Measurements from ENCODE around the gene MTIF2. TPM values are rescaled to one million over a fixed set of nuclear protein-coding genes. Genes with fewer than 3 reads are reported as not detected.

The MTIF2 gene
- total RNA-seq, 6 experiments from 2014 or later: 22.4 to 28.7 (median 25.9) TPM

DNA sequence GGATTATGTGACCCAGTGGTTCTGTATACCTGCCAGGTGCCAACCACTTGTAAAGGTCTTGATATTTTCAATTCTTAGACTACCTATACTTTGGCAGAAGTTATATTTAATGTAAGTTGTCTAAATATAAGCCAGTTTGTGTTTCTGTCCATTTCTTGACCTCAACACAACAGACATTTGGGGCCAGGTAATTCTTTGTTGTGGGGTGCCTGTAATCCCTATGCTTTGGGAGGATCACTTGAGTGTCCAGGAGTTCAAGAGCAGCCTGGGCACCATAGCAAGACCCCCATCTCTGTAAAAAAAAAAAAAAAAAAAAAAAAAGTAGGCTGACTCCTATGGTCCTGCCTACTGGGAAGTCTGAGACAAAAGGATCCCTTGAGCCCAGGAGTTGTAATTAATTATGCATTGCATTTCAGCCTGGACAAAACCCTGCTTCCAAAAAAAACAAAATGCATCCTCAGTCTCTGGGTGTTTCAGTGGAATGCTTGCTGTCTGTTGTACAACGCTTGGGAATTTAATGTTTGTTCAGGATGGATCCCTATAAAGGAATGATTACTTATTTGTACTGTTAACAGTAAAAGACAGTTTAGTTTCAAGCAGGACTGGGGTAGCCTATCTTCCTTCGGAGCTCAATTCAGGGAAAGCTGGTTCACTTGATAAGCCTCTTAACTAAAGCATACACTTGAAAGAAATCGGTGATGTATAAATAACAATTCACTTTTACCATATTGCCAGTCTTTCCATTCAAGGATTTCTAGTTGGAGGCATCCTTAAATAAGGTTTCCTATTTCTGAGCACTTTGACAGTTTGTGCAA, 33.1 kb downstream of the MTIF2 start:
- DNase-seq: no peak
- Mint-ChIP-seq H3K9me3 (no peaks in the 10 kb centered on the region), H3K4me1 (ENCODE audit: low read depth) (peaks cover 33% of the 10 kb centered on the region), H3K27ac (peak overlapping the region; percentile 9; the same call in 1 of the 2 replicates), H3K27me3 (ENCODE audit: insufficient read depth) (peaks cover 2% of the 10 kb centered on the region; the same call in 1 of the 2 replicates), H3K4me3 (no peak overlapping the region; the same call in 1 of the 2 replicates), H3K36me3 (ENCODE audit: low read depth) (peaks cover 42% of the 10 kb centered on the region)
- TF ChIP-seq, protein P1, sequence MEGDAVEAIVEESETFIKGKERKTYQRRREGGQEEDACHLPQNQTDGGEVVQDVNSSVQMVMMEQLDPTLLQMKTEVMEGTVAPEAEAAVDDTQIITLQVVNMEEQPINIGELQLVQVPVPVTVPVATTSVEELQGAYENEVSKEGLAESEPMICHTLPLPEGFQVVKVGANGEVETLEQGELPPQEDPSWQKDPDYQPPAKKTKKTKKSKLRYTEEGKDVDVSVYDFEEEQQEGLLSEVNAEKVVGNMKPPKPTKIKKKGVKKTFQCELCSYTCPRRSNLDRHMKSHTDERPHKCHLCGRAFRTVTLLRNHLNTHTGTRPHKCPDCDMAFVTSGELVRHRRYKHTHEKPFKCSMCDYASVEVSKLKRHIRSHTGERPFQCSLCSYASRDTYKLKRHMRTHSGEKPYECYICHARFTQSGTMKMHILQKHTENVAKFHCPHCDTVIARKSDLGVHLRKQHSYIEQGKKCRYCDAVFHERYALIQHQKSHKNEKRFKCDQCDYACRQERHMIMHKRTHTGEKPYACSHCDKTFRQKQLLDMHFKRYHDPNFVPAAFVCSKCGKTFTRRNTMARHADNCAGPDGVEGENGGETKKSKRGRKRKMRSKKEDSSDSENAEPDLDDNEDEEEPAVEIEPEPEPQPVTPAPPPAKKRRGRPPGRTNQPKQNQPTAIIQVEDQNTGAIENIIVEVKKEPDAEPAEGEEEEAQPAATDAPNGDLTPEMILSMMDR (IDR thresholded peaks at IDR 0.05): no peak

DNA sequence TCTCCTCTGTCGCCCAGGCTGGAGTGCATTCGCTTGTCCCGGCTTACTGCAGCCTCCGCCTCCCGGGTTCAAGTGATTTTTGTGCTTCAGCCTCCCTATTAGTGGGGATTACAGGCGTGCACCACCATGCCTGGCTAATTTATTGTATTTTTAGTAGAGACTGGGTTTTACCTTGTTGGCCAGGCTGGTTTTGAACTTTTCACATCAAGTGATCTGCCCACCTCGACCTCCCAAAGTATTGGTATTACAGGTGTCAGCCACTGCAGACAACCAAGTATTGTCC, 35.4 kb downstream of the MTIF2 start:
- DNase-seq: no peak
- peaks cover 53% of the 10 kb centered on the region for H3K36me3 Mint-ChIP-seq (ENCODE audit: low read depth)
- peaks cover 2% of the 10 kb centered on the region; the same call in 1 of the 2 replicates for H3K27me3 Mint-ChIP-seq (ENCODE audit: insufficient read depth)
- TF ChIP-seq, protein P1 (IDR thresholded peaks at IDR 0.05): no peak
- no peaks in the 10 kb centered on the region for H3K9me3 Mint-ChIP-seq
- peak overlapping the region; percentile 95 for H3K4me3 Mint-ChIP-seq
- H3K27ac Mint-ChIP-seq: peak overlapping the region; percentile 96
- H3K4me1 Mint-ChIP-seq (ENCODE audit: low read depth): peaks cover 55% of the 10 kb centered on the region

DNA sequence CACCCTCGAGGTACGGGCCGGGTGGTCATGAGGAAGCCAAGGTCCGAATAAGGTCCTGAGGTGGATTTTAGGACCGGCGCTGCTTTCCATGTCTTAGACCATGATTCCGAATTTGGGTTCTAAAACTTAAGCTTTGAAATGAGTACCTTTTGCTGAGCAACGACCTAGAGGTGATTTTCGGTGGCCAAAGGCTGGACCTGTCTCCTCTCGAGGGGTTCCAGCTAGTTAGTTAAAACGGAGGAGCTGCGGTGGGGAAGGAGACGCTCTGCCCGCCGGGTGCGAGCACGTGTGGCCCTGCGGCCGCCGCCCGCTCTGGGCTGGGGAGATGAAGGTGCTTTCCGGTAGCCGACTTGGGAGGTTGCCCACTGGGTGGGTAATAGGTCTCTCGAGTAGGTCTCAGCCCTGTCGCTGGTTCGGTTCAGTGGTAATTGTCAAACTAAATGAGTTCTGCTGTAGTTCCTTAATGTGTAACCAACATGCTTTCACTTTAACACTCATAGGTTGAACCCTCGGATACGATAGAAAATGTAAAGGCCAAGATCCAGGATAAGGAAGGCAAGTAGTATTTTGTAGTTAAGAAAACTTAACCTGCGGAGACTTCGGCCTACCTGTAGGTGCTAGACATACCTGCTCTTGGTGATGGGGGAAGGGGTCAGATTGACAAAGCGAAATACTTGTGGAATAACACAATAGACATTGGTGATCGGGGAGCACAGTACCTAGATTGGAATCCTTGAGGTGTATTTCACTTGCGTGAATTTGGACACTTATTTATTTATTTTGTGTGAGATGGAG, 36.0 kb downstream of the MTIF2 start:
- Mint-ChIP-seq H3K9me3 (no peaks in the 10 kb centered on the region), H3K27ac (peak overlapping the region; percentile 96), H3K36me3 (ENCODE audit: low read depth) (peaks cover 53% of the 10 kb centered on the region), H3K27me3 (ENCODE audit: insufficient read depth) (peaks cover 2% of the 10 kb centered on the region; the same call in 1 of the 2 replicates), H3K4me1 (ENCODE audit: low read depth) (peaks cover 60% of the 10 kb centered on the region), H3K4me3 (peak overlapping the region; percentile 95)
- no peak for DNase-seq
- TF ChIP-seq, protein P1 (IDR thresholded peaks at IDR 0.05): no peak

DNA sequence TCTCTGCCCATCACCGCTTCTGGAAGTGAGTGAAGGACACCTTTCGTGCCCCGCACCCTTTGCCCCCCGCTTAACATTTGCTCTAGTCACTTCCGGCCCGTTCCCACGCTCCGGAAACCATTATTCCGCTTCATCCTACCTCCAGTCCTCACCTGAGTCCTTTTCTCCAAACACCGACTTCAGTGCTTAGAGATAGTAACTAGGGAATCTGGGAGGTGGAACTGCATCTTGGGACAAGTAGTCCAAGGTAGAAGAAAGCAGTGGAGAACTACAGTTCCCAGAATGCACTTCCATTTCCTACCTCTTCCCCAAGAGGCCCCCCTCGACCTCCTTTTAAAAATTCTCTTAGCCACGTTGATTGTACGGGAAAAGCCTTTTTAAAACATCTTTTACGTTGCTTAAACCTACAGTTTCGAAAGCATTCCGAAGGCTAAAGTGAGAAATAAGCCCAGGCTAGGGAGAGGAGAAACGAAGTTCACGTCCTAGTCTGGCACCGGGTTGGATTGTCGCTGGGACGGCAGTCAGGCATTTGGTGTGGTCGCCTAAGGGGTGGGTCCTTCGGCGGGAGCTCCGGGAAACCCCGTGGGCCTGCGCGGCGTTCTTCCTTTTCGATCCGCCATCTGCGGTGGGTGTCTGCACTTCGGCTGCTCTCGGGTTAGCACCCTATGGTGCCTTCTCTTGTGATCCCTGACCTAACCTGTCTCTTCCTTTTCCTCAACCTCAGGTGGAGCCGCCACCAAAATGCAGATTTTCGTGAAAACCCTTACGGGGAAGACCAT, 36.8 kb downstream of the MTIF2 start, which contains the start of the genes CLHC1 and RPS27A:
TSS of gene CLHC1 (minus strand) at position 210 of the 779 bp plus-strand sequence. CDS start 9,882 bp downstream, outside the sequence.
TSS of gene RPS27A (plus strand) at position 605 of the 779 bp plus-strand sequence. CDS start at position 742, 137 bp downstream.
- Mint-ChIP-seq H3K27ac (peak within 1 kb of the TSS; percentile 96), H3K4me3 (peak within 1 kb of the TSS; percentile 95), H3K4me1 (ENCODE audit: low read depth) (peaks cover 65% of the 10 kb centered on the region), H3K36me3 (ENCODE audit: low read depth) (peaks cover 53% of the 10 kb centered on the region), H3K27me3 (ENCODE audit: insufficient read depth) (peaks cover 2% of the 10 kb centered on the region; the same call in 1 of the 2 replicates), H3K9me3 (no peaks in the 10 kb centered on the region)
- TF ChIP-seq, protein P1 (IDR thresholded peaks at IDR 0.05): peak; percentile 52; the same call in 1 of the 2 replicates
- DNase-seq: peak; percentile 95

DNA sequence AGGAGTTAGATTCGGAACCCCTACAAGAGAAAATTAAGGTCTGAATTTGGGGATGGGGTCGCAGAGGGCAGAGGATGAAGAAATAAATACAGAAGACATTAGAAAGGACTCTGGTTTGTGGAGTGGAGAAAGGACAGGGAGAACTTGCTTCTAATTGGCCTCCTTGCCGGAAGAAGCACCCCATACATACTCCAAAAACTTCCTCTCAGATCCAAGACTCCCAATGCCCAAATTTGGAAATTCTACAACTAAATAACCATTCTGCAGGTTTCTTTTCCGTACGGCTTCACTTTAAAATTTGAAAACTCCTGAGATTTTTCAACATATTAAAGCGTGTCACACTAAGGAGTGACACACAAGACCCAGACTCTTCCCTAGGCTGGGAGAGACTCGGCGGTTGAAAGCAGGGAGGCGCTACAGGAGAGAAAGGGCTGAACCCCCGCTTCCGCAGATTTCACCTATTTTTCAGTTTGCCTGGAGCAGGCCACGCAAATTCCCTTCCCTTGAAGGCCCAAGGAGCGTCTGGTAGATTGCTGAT, 37.4 kb downstream of the MTIF2 start:
- H3K36me3 Mint-ChIP-seq (ENCODE audit: low read depth): peaks cover 51% of the 10 kb centered on the region
- peaks cover 2% of the 10 kb centered on the region; the same call in 1 of the 2 replicates for H3K27me3 Mint-ChIP-seq (ENCODE audit: insufficient read depth)

More for the DNA sequence above, 37.4 kb downstream of the MTIF2 start:
- no peak for DNase-seq
- no peaks in the 10 kb centered on the region for H3K9me3 Mint-ChIP-seq
- H3K27ac Mint-ChIP-seq: peak overlapping the region; percentile 96
- peaks cover 65% of the 10 kb centered on the region for H3K4me1 Mint-ChIP-seq (ENCODE audit: low read depth)
- TF ChIP-seq, protein P1 (IDR thresholded peaks at IDR 0.05): no peak
- H3K4me3 Mint-ChIP-seq: peak overlapping the region; percentile 95

All from HFFc6 (cell line).